ENCODE measurements around the gene DZIP1L. TPM values are rescaled to one million over a fixed set of nuclear protein-coding genes. Genes with fewer than 3 reads are reported as not detected.
A peak's percentile ranks its signal among the peaks of the same experiment; 100 is the strongest.

Gene DZIP1L
- total RNA-seq, 1 experiment from 2014 or later = 10.4 TPM

DNA sequence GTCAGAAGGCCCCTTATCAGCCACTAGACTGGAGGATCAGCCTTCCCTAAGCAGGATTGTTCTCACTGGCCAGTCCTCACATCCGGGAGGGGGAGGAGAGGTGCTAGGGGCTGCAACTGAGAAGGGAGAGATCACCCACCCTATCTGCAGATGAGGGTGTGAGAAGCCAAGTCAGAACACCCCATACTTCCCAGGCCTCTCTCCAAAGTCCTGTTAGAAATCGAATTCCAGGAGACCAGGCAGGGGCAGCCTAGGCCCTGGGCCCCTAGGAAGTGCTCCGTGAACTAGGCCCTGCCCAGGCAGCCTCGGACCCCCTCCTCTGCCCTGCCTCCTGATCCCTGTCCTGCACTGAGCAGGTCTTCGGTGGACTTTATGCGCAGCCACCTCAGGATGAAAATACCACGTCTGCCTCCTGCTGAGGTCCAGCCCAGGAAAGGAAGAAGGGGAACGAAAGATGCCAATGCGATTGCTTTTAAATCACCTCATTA lies 933 bp downstream of the DZIP1L start:
- H3K56ac ChIP-seq (ENCODE audit: insufficient read length, low read depth, low read length) = no peak overlapping the region
- no peaks in the 10 kb centered on the region for H3K79me2 ChIP-seq (ENCODE audit: insufficient read depth, low read length)
- no peak overlapping the region for H4K5ac ChIP-seq (ENCODE audit: insufficient read length, low read depth, low read length)
- no peak overlapping the region for H2AK5ac ChIP-seq (ENCODE audit: insufficient read length, low read length)
- Mint-ChIP-seq H3K36me3 (ENCODE audit: insufficient read depth in 1 of 3, low read depth in 3 of 3) (peaks cover 0 to 18% (median 4%) of the 10 kb centered on the region in 3 experiments), H3K27ac (peak overlapping the region; percentile 80 to 98 (median 92); a peak in 5 of 7 replicates), H3K27me3 (ENCODE audit: low read depth) (peaks cover 3% of the 10 kb centered on the region; the same call in 1 of the 2 replicates), H3K4me1 (peaks cover 31 to 36% of the 10 kb centered on the region in 2 experiments), H3K4me3 (peak overlapping the region; percentile 88 to 93), H3K9me3 (peaks cover 3 to 8% of the 10 kb centered on the region in 2 experiments; a peak in 4 of 5 replicates)
- no peak overlapping the region for H2BK5ac ChIP-seq (ENCODE audit: insufficient read length, low read length)
- no peaks in the 10 kb centered on the region for H3K9me3 ChIP-seq (ENCODE audit: control insufficient read depth, low read depth, low read length)
- no peak overlapping the region for H2BK12ac ChIP-seq (ENCODE audit: insufficient read length, low read depth, low read length)
- no peak overlapping the region for H2BK20ac ChIP-seq (ENCODE audit: low read depth, low read length, poor library complexity, severe bottlenecking)
- peak overlapping the region; percentile 23; the same call in 1 of the 2 replicates for H3K14ac ChIP-seq (ENCODE audit: insufficient read depth, low read length)
- peak; percentile 47 for DNase-seq
- H3K18ac ChIP-seq (ENCODE audit: insufficient read length, low read depth, low read length) = peak overlapping the region; percentile 40
- no peaks in the 10 kb centered on the region for H3K79me1 ChIP-seq (ENCODE audit: insufficient read depth, low read depth, low read length, poor library complexity, severe bottlenecking)
- H2BK120ac ChIP-seq (ENCODE audit: low read depth, low read length, poor library complexity, severe bottlenecking) = no peak overlapping the region
- no peaks in the 10 kb centered on the region for H3K27me3 ChIP-seq (ENCODE audit: insufficient read depth, low read length)
- TF ChIP-seq, protein P1, sequence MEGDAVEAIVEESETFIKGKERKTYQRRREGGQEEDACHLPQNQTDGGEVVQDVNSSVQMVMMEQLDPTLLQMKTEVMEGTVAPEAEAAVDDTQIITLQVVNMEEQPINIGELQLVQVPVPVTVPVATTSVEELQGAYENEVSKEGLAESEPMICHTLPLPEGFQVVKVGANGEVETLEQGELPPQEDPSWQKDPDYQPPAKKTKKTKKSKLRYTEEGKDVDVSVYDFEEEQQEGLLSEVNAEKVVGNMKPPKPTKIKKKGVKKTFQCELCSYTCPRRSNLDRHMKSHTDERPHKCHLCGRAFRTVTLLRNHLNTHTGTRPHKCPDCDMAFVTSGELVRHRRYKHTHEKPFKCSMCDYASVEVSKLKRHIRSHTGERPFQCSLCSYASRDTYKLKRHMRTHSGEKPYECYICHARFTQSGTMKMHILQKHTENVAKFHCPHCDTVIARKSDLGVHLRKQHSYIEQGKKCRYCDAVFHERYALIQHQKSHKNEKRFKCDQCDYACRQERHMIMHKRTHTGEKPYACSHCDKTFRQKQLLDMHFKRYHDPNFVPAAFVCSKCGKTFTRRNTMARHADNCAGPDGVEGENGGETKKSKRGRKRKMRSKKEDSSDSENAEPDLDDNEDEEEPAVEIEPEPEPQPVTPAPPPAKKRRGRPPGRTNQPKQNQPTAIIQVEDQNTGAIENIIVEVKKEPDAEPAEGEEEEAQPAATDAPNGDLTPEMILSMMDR (conservative IDR thresholded peaks at IDR 0.05) = no peak
- no peak overlapping the region for H3K27ac ChIP-seq (ENCODE audit: insufficient read length, low read depth, low read length)
- H2AFZ ChIP-seq (ENCODE audit: low read length) = no peak overlapping the region
- no peak overlapping the region for H3K4ac ChIP-seq (ENCODE audit: low read depth, low read length)
- H3K23ac ChIP-seq (ENCODE audit: insufficient read length, low read depth, low read length) = no peak overlapping the region
- H3K4me1 ChIP-seq (ENCODE audit: insufficient read depth, low read length) = no peaks in the 10 kb centered on the region
- no CpG with 5 or more reads among the region's 9 CpGs for WGBS (ENCODE audit: extremely low coverage, insufficient read length, low lambda C conversion rate)
- H3K4me2 ChIP-seq (ENCODE audit: insufficient read depth, insufficient read length, low read length) = peak overlapping the region; percentile 84
- H3T11ph ChIP-seq (ENCODE audit: low read length) = no peak overlapping the region
- peaks cover 2% of the 10 kb centered on the region for H4K20me1 ChIP-seq (ENCODE audit: control insufficient read depth, insufficient read depth, insufficient read length)
- H2BK15ac ChIP-seq (ENCODE audit: low read depth, low read length) = no peak overlapping the region
- no peak overlapping the region for H4K8ac ChIP-seq (replicated peaks; ENCODE audit: insufficient read length, low read depth, low read length)
- H3K9ac ChIP-seq (ENCODE audit: extremely low read depth, insufficient read length, low read length) = peak overlapping the region; percentile 64
- H4K91ac ChIP-seq (ENCODE audit: insufficient read length, low read depth, low read length) = no peak overlapping the region
- peaks cover 7% of the 10 kb centered on the region for H3K23me2 ChIP-seq (ENCODE audit: insufficient read length, low read depth, low read length, poor library complexity, severe bottlenecking)
